H1 (cell line): ENCODE measurements around the gene GRIA1.

Source experiments
- CBX5 ChIP-seq: fragments of 300-800, 300-1000 bp; sonication (generic); IDR thresholded peaks from 2 replicates; pipeline ENCODE4 v1.7.1; 2016; ENCODE audit warnings: antibody characterized with exemption, low read length, low read depth
- CTCF ChIP-seq, 3 experiments: IDR thresholded peaks; 1 replicate in 2 of 3; 2 replicates in 1 of 3; pipeline versions ENCODE4 v1.5.1 to v1.6.1; 2011; ENCODE audit warnings: low read length in 3 of 3, mild to moderate bottlenecking in 3 of 3, inconsistent platforms in 2 of 3, low read depth in 1 of 3, moderate library complexity in 1 of 3; ENCODE audit not compliant: insufficient read depth in 1 of 3; ENCODE audit errors: control extremely low read depth in 1 of 3
- GABPA ChIP-seq: IDR thresholded peaks from 2 replicates; pipeline ENCODE4 v1.6.1; 2011; ENCODE audit warnings: mild to moderate bottlenecking, low read length, moderate library complexity, borderline replicate concordance; ENCODE audit not compliant: insufficient read depth
- JUND ChIP-seq: IDR thresholded peaks from 2 replicates; pipeline ENCODE4 v1.6.1; 2011; ENCODE audit warnings: mild to moderate bottlenecking, improper control_type of control experiment, low read length
- POLR2A ChIP-seq, 2 experiments: IDR thresholded peaks; 1 replicate in 1 of 2; 2 replicates in 1 of 2; pipeline ENCODE4 v1.6.1; 2011; ENCODE audit warnings: low read depth in 2 of 2, low read length in 2 of 2, mild to moderate bottlenecking in 2 of 2; ENCODE audit errors: control extremely low read depth in 1 of 2
- RXRA ChIP-seq: IDR thresholded peaks from 2 replicates; pipeline ENCODE4 v1.6.1; 2011; ENCODE audit warnings: low read depth, mild to moderate bottlenecking, low read length, moderate library complexity; ENCODE audit not compliant: insufficient read depth
- SP1 ChIP-seq: IDR thresholded peaks from 2 replicates; pipeline ENCODE4 v1.6.1; 2011; ENCODE audit warnings: low read depth, low read length

GRCh38 chr5:153818626-153819025 is 328.2 kb downstream of the GRIA1 start:
- TF ChIP-seq POLR2A (IDR thresholded peaks at IDR 0.05; ENCODE audit: control extremely low read depth in 1 of 2, low read depth in 2 of 2, low read length in 2 of 2), result no peak
- TF ChIP-seq JUND, result no peak
- TF ChIP-seq GABPA, result no peak
- no peak for TF ChIP-seq SP1
- TF ChIP-seq CBX5, result no peak
- no peak for TF ChIP-seq RXRA
- TF ChIP-seq CTCF (IDR thresholded peaks at IDR 0.05; ENCODE audit: control extremely low read depth in 1 of 3, insufficient read depth in 1 of 3, low read depth in 1 of 3, low read length in 3 of 3), result no peak
